Right lobe of liver (tissue), 4 donors: ENCODE data around the gene HDAC4.

Experiments
- CTCF ChIP-seq, 4 donors: fragments of 200-600 bp in 3 of 4; fragments of 450-650 bp in 1 of 4; IDR thresholded peaks; one replicate each; pipeline versions ENCODE4 v1.5.1 to v1.8.0; 2016 to 2022; ENCODE audit warnings: antibody characterized with exemption in 4 of 4, mild to moderate bottlenecking in 2 of 4
- POLR2A ChIP-seq: fragments of 450-650 bp; IDR thresholded peaks from one replicate; pipeline ENCODE4 v1.6.1; 2017; ENCODE audit warnings: antibody characterized with exemption, mild to moderate bottlenecking
- donor health status: DM: no; HTN: no; CAD: no.
- donor health status: DM: no; HTN: no; CAD: no.
- donor health status: DM: no; HTN: yes; CAD: no.

- TF ChIP-seq CTCF (IDR thresholded peaks at IDR 0.05): no peak
- no peak for TF ChIP-seq POLR2A
Observed at GRCh38 chr2:239269173-239269885, 131.5 kb downstream of the HDAC4 start.
